HG03575 (cell line): ENCODE data around the gene ARHGAP36.

Experiments used
- ATAC-seq: cut with Tn5 transposase; IDR thresholded peaks from one replicate; pipeline ENCODE4 v1.9.1; 2021; ENCODE audit not compliant: unreplicated experiment, insufficient number of reproducible peaks, low FRiP score; ENCODE audit errors: extremely low read depth

Gene ARHGAP36

DNA sequence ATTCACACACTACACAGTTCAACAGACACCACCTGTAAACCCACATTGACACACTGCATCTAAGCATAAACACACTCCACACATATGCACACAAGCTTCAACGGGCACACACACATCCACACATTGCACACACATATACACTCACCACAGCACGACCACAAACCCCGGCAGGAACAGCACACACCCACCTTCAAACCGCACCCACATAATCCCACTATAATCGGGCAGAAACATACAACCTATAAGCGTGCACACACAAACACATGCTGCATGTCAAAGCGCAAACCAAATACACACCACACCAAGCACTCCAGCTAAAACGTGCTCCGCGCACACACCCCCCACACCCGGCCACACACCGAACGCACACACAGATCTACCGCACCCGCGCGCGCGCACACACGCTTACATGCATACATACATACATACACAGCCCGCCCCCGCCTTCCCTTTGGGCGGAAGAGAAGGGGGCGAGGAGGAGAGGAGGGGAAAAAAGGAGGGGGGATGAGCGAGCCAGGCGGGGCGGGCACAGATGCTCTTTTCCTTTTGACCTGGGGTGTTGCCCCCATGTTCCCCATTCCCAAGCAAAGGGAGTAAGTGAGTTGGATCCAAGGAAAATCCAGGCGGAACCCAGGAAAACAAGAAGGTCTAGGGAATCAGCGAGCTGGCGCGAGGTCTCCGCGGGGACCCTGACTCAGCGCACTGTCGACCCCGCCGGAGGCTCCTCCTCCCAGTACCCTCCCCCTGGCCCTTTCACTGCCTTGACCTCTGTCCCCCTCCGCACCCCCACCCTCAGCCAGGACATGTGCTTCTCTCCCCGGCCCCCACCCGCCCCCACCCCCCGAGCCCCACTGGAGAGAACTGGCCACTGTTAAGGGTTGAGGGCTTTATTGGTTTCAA is 9.9 kb downstream of the ARHGAP36 start:
- no peak for ATAC-seq

DNA sequence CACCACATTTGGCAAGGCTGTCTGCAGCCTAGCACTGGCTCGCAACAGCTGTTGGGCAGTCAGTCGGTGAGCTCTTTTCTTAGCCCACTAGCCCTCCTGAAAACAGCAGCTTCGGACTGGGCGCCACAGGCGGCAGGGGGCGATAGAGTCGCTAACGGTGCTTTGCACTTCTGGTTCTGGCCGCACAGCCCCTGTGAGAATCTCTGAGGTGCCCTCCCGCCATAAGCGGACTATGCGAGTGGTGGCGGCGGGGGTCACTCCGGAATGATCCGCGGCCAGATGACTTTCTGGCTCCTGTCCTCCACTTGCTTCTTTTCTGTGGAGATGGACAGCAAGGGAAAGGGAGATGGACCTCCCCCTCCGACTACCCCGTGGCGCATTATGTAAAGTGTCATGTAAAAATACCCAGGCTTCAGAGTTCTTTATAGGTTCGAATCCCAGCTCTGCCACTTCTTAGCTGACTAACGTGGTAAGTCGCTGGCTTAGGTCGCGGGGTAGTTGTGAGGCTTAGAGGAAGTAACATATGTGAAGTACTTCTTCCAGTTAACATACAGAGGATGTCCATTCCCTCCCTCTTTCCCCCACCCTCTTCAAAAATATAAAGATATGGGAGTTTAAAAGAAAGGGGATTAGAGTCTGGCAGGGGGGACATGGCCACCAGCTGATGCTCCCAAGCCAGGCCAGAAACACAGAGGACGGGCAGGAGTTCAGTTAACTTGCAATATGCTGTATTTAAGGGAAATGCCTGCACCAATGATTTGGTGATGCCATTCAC is 11.0 kb downstream of the ARHGAP36 start:
- no peak for ATAC-seq

DNA sequence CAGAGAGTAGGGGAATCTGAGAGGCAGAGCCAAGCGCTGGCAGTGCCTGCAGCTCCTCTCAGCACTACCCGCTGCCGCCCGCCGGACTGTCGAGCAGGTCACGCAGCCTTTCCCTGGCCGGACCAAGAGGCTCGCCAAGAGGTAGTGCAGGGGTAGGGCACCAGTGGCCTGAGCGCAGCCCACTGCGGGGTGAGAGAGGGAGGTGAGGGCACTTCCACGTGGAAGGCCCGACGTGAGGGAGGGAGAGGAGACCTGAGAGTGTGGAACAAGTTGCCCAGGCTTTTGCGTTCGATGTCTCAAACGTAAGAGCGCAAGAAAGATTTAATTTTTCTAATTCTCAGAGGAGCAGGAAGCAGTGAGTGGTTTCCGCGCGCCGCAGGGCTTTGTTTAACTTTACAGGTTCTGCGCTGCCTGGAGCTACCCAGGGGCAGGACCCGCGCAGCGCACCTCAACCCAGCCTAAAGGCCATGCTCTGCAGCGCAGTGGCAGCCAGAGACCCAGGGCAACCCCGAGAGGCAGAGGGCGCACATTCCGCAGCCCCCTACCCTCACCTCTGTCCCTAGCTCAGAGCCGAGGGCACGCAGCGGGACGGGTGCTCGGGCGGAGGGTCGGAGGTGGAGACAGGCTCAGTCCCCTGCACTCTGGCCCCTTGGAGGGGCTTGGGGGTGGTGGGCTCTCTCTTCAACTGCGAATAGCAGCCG is 14.9 kb downstream of the ARHGAP36 start:
- no peak for ATAC-seq

DNA sequence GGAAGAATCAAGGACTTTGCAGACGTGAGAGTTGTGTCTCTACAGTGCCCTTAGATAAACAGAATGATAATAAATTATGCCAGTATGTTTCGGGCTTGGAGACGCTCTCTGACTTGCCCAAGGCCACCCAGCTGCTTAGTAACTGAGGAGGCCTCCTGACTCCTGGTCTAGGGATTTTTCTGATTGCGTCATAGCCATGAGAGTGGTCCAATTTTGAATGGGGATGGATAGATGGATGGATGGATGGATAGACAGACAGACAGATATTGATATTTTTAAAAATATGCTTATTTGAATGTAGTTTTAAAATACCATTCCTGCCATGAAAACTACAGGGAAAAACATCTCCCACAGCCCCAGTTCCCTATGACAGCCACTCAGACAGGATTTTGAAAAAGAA is 15.5 kb downstream of the ARHGAP36 start:
- ATAC-seq, result no peak

DNA sequence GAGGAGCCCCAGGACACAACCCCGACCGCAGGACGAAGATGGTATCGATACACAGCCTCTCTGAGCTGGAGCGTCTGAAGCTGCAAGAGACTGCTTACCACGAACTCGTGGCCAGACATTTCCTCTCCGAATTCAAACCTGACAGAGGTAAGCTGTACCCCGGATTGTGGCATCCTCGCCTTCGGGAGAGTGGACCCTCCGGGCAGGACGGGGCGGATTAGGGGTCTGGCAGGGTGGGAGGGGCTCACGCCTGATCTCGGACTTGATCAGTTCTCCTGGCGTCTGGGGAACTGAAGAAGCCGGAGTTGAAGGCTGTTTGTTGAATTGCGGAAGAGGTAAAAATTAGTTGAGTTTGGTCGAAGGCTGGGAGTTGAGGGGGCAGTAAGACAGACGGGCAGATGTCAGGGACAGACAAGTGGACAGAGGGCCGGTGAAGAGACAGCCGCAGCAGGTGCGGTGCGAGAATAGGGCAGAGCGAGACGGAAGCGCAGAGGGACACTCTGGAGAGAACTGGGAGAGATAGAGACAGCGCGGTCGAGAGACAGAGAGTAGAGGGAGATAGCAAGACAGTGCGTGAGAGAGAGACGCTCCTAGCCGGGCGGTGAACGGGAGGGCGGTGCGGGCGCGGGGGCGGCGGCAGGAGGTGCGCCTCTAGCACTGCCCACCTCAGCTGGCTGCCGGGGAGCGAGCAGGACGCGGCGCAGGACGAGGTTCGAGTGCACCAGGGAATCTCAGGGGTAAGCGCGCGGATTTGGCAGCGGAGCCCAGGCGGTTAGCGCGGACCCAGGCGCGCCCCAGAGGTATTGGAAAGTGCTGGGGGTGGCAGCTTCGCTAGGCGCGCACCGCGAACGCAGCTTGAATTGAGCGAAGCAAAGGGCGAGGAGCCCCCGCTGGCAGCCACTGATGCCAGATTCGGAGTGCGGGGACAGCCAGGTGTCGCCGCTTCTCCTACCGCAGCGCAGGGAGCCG is 23.9 kb downstream of the ARHGAP36 start:
- no peak for ATAC-seq

DNA sequence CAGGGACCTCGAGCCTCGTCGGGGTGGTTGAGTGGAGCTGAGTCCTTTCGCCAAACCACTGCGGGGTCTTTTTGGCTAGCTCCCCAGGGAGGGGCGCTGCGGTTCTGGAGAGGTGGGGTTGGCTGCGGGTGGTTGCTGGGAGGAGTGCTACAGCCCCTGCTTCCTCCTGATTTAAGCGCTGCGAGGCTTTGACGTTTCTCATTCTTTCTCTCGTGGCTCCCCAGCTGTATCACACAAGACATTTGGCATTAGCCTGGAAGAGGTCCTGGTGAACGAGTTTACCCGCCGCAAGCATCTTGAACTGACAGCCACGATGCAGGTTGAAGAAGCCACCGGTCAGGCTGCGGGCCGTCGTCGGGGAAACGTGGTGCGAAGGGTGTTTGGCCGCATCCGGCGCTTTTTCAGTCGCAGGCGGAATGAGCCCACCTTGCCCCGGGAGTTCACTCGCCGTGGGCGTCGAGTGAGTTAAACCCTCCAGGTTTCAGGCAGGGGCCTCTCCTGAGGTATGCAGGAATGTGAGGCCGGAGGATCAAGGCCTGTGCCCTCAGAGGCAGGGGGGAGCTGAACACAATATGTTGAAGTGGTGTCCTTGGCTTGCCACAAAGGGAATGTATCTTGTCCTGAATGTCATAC is 25.5 kb downstream of the ARHGAP36 start:
- no peak for ATAC-seq

DNA sequence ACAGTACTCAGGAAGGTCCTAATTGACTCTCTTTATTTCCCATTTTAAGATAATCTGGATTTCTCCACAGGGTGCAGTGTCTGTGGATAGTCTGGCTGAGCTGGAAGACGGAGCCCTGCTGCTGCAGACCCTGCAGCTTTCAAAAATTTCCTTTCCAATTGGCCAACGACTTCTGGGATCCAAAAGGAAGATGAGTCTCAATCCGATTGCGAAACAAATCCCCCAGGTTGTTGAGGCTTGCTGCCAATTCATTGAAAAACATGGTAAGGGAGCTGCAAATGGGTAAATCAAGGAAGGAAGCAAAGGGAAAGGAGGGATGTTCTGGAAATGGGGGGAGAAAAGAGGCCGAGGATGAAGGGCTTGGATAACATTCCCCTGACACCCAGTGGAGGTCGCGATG is 26.0 kb downstream of the ARHGAP36 start:
- no peak for ATAC-seq

DNA sequence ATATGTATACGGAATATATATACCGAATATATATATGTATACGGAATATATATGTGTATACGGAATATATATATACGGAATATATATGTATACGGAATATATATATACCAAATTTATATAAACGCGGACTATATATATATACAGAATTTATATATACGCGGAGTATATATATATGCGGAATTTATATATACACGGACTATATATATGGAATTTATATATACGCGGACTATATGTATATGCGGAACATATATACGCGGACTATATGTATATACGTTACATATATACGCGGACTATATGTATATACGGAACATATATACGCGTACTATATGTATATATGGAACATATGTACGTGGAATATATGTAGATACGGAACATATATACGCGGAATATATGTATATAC is 78.6 kb downstream of the ARHGAP36 start:
- ATAC-seq, result no peak

DNA sequence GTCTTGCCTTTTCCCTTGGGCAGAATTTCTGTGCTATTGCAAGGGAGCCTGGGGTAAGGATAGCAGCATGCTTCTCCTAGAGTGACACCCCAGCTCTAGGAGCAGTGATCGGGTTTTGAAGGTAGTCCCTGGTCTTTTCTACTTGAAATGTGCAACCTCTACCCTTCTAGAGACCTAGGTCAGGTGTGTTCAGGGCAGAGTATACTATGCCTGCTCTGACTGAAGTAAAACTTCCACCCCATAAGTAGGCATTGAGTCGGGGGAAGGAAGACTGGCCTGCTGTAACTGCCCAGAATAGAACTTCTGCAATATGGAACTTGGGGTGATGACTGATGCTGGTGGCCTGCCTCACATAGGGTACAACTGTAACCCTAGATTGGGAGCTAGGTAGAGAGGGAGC is 80.9 kb downstream of the ARHGAP36 start:
- no peak for ATAC-seq
